Tibial artery (tissue), 4 donors: ENCODE results near the gene S100PBP.

ENCODE experiments used
- DNase-seq, 2 donors: peaks; one replicate each; pipeline ENCODE4 v3.0.0-alpha.2; 2019
- H3K27ac ChIP-seq, 2 donors: fragments of 200-600 bp; sonication (generic) in 1 of 2; 1 replicate in 1 of 2; 2 replicates in 1 of 2; pipeline ENCODE4 v1.5.1; 2018 to 2019; ENCODE audit warnings: mild to moderate bottlenecking in 1 of 2
- H3K27me3 ChIP-seq, 2 donors: fragments of 200-600 bp; sonication (generic) in 1 of 2; one replicate each; pipeline versions ENCODE4 v1.5.1 to v1.6.0; 2016 to 2019
- H3K36me3 ChIP-seq, 3 donors: fragments of 200-600 bp; sonication (generic) in 2 of 3; one replicate each; pipeline ENCODE4 v1.5.1; 2016 to 2019; ENCODE audit warnings: mild to moderate bottlenecking in 2 of 3
- H3K4me1 ChIP-seq, 4 donors: fragments of 200-600 bp; sonication (generic) in 2 of 4; 1 replicate in 3 of 4; 2 replicates in 1 of 4; pipeline ENCODE4 v1.5.1; 2016 to 2019
- H3K4me3 ChIP-seq, 2 donors: fragments of 200-600 bp; sonication (generic) in 1 of 2; 1 replicate in 1 of 2; 2 replicates in 1 of 2; pipeline ENCODE4 v1.5.1; 2018 to 2019; ENCODE audit warnings: mild to moderate bottlenecking in 2 of 2
- H3K9me3 ChIP-seq, 3 donors: fragments of 200-600 bp; sonication (generic) in 1 of 3; one replicate each; pipeline ENCODE4 v1.5.1; 2016 to 2019
- CTCF ChIP-seq, 2 experiments: fragments of 200-600 bp in 1 of 2; fragments of 450-650 bp in 1 of 2; IDR thresholded peaks; one replicate each; pipeline ENCODE4 v1.5.1; 2017 to 2019; ENCODE audit warnings: antibody characterized with exemption in 2 of 2, mild to moderate bottlenecking in 1 of 2, moderate library complexity in 1 of 2
- intact Hi-C: fragments of 100-400 bp; cut with DNase I; formaldehyde crosslinking; loops from one replicate; pipeline ENCODE4 v1.15.0; 2023; ENCODE audit warnings: low total_unique reads

The S100PBP gene

GRCh38 chr1:32780005-32780404 is 37.4 kb upstream of the S100PBP start:
- Histone ChIP-seq H3K27ac (no peak overlapping the region), H3K4me3 (no peak overlapping the region), H3K9me3 (no peaks in the 10 kb centered on the region), H3K4me1 (peaks cover 0 to 5% (median 0%) of the 10 kb centered on the region in 4 donors), H3K27me3 (no peaks in the 10 kb centered on the region), H3K36me3 (peaks cover 49 to 99% (median 88%) of the 10 kb centered on the region in 3 donors)
- DNase-seq = no peak
- intact Hi-C loops = no loop called here
- TF ChIP-seq CTCF (IDR thresholded peaks at IDR 0.05) = no peak

GRCh38 chr1:32780628-32781234 is 36.7 kb upstream of the S100PBP start:
- no peak overlapping the region for H3K4me3 ChIP-seq
- no peak for TF ChIP-seq CTCF (IDR thresholded peaks at IDR 0.05)
- no peaks in the 10 kb centered on the region for H3K4me1 ChIP-seq
- no peak for DNase-seq
- H3K27ac ChIP-seq = no peak overlapping the region
- H3K27me3 ChIP-seq = no peaks in the 10 kb centered on the region
- intact Hi-C loops = no loop called here
- H3K9me3 ChIP-seq = no peaks in the 10 kb centered on the region
- peaks cover 52 to 99% (median 89%) of the 10 kb centered on the region in 3 donors for H3K36me3 ChIP-seq

- intact Hi-C loops = no loop called here
- peaks cover 56 to 99% (median 92%) of the 10 kb centered on the region in 3 donors for H3K36me3 ChIP-seq
- no peak for DNase-seq
These were observed 35.4 kb upstream of the S100PBP start for GRCh38 chr1:32782086-32782485.

GRCh38 chr1:32783851-32784250 is 33.6 kb upstream of the S100PBP start:
- intact Hi-C loops = no loop called here
- no peaks in the 10 kb centered on the region for H3K27me3 ChIP-seq
- H3K4me3 ChIP-seq = no peak overlapping the region
- TF ChIP-seq CTCF (IDR thresholded peaks at IDR 0.05) = no peak
- peaks cover 0 to under 1% (median 0%) of the 10 kb centered on the region in 4 donors for H3K4me1 ChIP-seq
- H3K27ac ChIP-seq = no peak overlapping the region
- no peak for DNase-seq
- peaks cover 50 to 94% (median 93%) of the 10 kb centered on the region in 3 donors for H3K36me3 ChIP-seq
- H3K9me3 ChIP-seq = no peaks in the 10 kb centered on the region

More at GRCh38 chr1:32782086-32782485, 35.4 kb upstream of the S100PBP start:
- H3K4me1 ChIP-seq = no peaks in the 10 kb centered on the region
- no peaks in the 10 kb centered on the region for H3K9me3 ChIP-seq
- no peak overlapping the region for H3K4me3 ChIP-seq
- no peak for TF ChIP-seq CTCF (IDR thresholded peaks at IDR 0.05)
- no peak overlapping the region for H3K27ac ChIP-seq
- no peaks in the 10 kb centered on the region for H3K27me3 ChIP-seq

GRCh38 chr1:32784817-32785216 is 32.6 kb upstream of the S100PBP start:
- Histone ChIP-seq H3K9me3 (no peaks in the 10 kb centered on the region), H3K4me1 (peaks cover 0 to 10% (median 0%) of the 10 kb centered on the region in 4 donors), H3K4me3 (no peak overlapping the region), H3K27me3 (no peaks in the 10 kb centered on the region), H3K36me3 (peaks cover 40 to 92% (median 87%) of the 10 kb centered on the region in 3 donors), H3K27ac (no peak overlapping the region)
- intact Hi-C loops = no loop called here
- DNase-seq = no peak
- no peak for TF ChIP-seq CTCF (IDR thresholded peaks at IDR 0.05)
